T-cell (primary cell): ENCODE measurements around the gene SMO. TPM values are rescaled to one million over a fixed set of nuclear protein-coding genes. Genes with fewer than 3 reads are reported as not detected.
"Not testable (repeated sequence)": the region's sequence is repeated elsewhere in the genome, so short reads cannot be mapped to it uniquely, and the experiment has no call there.

ENCODE experiments used
- ATAC-seq, 4 experiments: fragments of 200-7000 bp in 3 of 4; fragments of 150-1000 bp in 1 of 4; cut with Tn5 transposase; replicated peaks in 1 of 4; 1 replicate in 3 of 4; 2 replicates in 1 of 4; pipeline ENCODE4 v1.10.0; 2021; ENCODE audit warnings: moderate library complexity in 3 of 4, mild to moderate bottlenecking in 2 of 4, moderate number of reproducible peaks in 1 of 4
- CTCF ChIA-PET, 2 donors: fragments of 300-600 bp; sonication (Branson Sonifier 250); formaldehyde crosslinking; loops; one replicate each; lab custom pipeline; 2022; ENCODE audit warnings: antibody characterized with exemption in 2 of 2; lab: Charles Lee
- POLR2A ChIA-PET, 2 donors: fragments of 300-600 bp; sonication (Branson Sonifier 250); formaldehyde crosslinking; loops; one replicate each; lab custom pipeline; 2022; ENCODE audit warnings: antibody characterized with exemption in 2 of 2; lab: Charles Lee
- DNase-seq, 35 experiments: peaks; one replicate each; pipeline versions ENCODE4 v3.0.0 to v3.0.0-alpha.2; 2013 to 2023
- H3K27ac ChIP-seq: one replicate; pipeline ENCODE4 v1.5.1; 2013; ENCODE audit warnings: low read length
- H3K27me3 ChIP-seq, 2 experiments: replicated peaks in 1 of 2; 1 replicate in 1 of 2; 2 replicates in 1 of 2; pipeline versions ENCODE4 v1.6.1 to v1.7.0; 2013; ENCODE audit warnings: low read length in 1 of 2, mixed read lengths in 1 of 2; ENCODE audit not compliant: control insufficient read depth in 2 of 2, insufficient read depth in 2 of 2; ENCODE audit errors: extremely low read depth in 1 of 2
- H3K36me3 ChIP-seq, 2 donors: 1 replicate in 1 of 2; 2 replicates in 1 of 2; pipeline versions ENCODE4 v1.6.1 to v1.7.0; 2013; ENCODE audit warnings: low read length in 1 of 2; ENCODE audit not compliant: control insufficient read depth in 2 of 2, insufficient read depth in 1 of 2; ENCODE audit errors: extremely low read depth in 1 of 2
- H3K4me1 ChIP-seq, 2 experiments: 1 replicate in 1 of 2; 2 replicates in 1 of 2; pipeline versions ENCODE4 v1.6.1 to v1.7.0; 2013; ENCODE audit warnings: low read length in 2 of 2, mixed read lengths in 1 of 2; ENCODE audit not compliant: insufficient read depth in 2 of 2, control insufficient read depth in 1 of 2; ENCODE audit errors: extremely low read depth in 1 of 2
- H3K4me3 ChIP-seq, 2 donors: 1 replicate in 1 of 2; 2 replicates in 1 of 2; pipeline versions ENCODE4 v1.5.1 to v1.7.0; 2013; ENCODE audit warnings: mild to moderate bottlenecking in 2 of 2, low read length in 1 of 2, moderate library complexity in 1 of 2; ENCODE audit not compliant: control insufficient read depth in 1 of 2; ENCODE audit errors: extremely low read depth in 1 of 2
- H3K9me3 ChIP-seq: 2 replicates; pipeline ENCODE4 v1.7.0; 2013
- H3K27ac Mint-ChIP-seq, 2 donors: one replicate each; pipeline ENCODE4 v1.8.0; 2020 to 2021; ENCODE audit warnings: mild to moderate bottlenecking in 2 of 2, mixed read lengths in 2 of 2
- H3K27me3 Mint-ChIP-seq, 2 donors: one replicate each; pipeline ENCODE4 v1.8.0; 2021 to 2022; ENCODE audit warnings: mixed read lengths in 2 of 2
- H3K36me3 Mint-ChIP-seq: one replicate; pipeline ENCODE4 v1.8.0; 2021; ENCODE audit warnings: mixed read lengths
- H3K4me1 Mint-ChIP-seq, 3 donors: one replicate each; pipeline ENCODE4 v1.8.0; 2020 to 2022; ENCODE audit warnings: mixed read lengths in 3 of 3, mild to moderate bottlenecking in 1 of 3
- H3K4me3 Mint-ChIP-seq, 3 donors: one replicate each; pipeline ENCODE4 v1.8.0; 2020 to 2022; ENCODE audit warnings: mild to moderate bottlenecking in 3 of 3, mixed read lengths in 3 of 3, moderate library complexity in 3 of 3
- H3K9me3 Mint-ChIP-seq, 3 donors: one replicate each; pipeline ENCODE4 v1.8.0; 2020 to 2022; ENCODE audit warnings: mixed read lengths in 3 of 3
- WGBS: methylation state at CpG from one replicate; pipeline ENCODE4 v1.1.5; 2013; ENCODE audit warnings: missing lambda C conversion rate; ENCODE audit not compliant: insufficient coverage; 5-methylcytosine and 5-hydroxymethylcytosine counted together
- total RNA-seq, 35 experiments: library from RNA in 6 of 35; stranded (reverse) in 6 of 35; fragments of 120-200 nt in 1 of 35; gene quantifications; one replicate each; pipeline versions ENCODE4 v1.2.1 to v1.2.4 and lab custom pipeline; 2013 to 2026

The SMO gene
- total RNA-seq, 5 donors from 2014 or later (not counting 1 experiment from before 2014, with no cell fraction given): 0.22 to 1.7 (median 0.35) TPM

GRCh38 chr7:129216101-129216715 lies 27.8 kb downstream of the SMO start:
- H3K27me3 Mint-ChIP-seq, H3K4me1 ChIP-seq, DNase-seq, H3K4me3 Mint-ChIP-seq, ATAC-seq, H3K36me3 Mint-ChIP-seq, H3K9me3 Mint-ChIP-seq, H3K27ac ChIP-seq, POLR2A ChIA-PET, H3K36me3 ChIP-seq, H3K9me3 ChIP-seq, H3K4me3 ChIP-seq, H3K27me3 ChIP-seq, H3K4me1 Mint-ChIP-seq: not testable (repeated sequence)
- 89% methylated on average over 28 of the region's 34 CpGs for WGBS
- CTCF ChIA-PET: interaction anchor here (0.8 kb wide), 2 partner anchors 56 to 82 kb away, joined by 3 read pairs; no protein-coding TSS in a partner anchor
- peak overlapping the region in 1 of 2 donors; percentile 28 for H3K27ac Mint-ChIP-seq

- CTCF ChIA-PET: interaction anchor here (0.7 to 4.3 kb wide), 7 partner anchors 9 to 258 kb away, joined by 3 to 67 read pairs (median 5); no protein-coding TSS in a partner anchor
- H3K4me3 ChIP-seq: not testable (repeated sequence)
Observed at GRCh38 chr7:129216821-129217416, 28.5 kb downstream of the SMO start.

GRCh38 chr7:129218514-129219062 lies 30.2 kb downstream of the SMO start:
- 14% methylated on average over 9 of the region's 9 CpGs for WGBS
- POLR2A ChIA-PET: no interaction called here
- Mint-ChIP-seq H3K9me3 (no peaks in the 10 kb centered on the region), H3K27me3 (peaks cover 0 to 2% of the 10 kb centered on the region in 2 donors), H3K4me3 (no peak overlapping the region), H3K27ac (no peak overlapping the region), H3K4me1 (peaks cover 14 to 18% (median 14%) of the 10 kb centered on the region in 3 donors), H3K36me3 (no peaks in the 10 kb centered on the region)
- ATAC-seq: peak; percentile 84 to 88 (median 85)
- Histone ChIP-seq H3K9me3 (no peaks in the 10 kb centered on the region), H3K4me1 (peaks cover 8 to 12% of the 10 kb centered on the region in 2 experiments), H3K27me3 (peaks cover 0 to 3% of the 10 kb centered on the region in 2 experiments), H3K4me3 (no peak overlapping the region), H3K27ac (no peak overlapping the region), H3K36me3 (no peaks in the 10 kb centered on the region)
- peak; percentile 33 to 89 (median 69) for DNase-seq
- CTCF ChIA-PET: interaction anchor here (0.6 to 4.3 kb wide), 27 partner anchors 10 to 1935 kb away, joined by 3 to 67 read pairs (median 4); no protein-coding TSS in a partner anchor

More at GRCh38 chr7:129216821-129217416, 28.5 kb downstream of the SMO start:
- H3K27me3 Mint-ChIP-seq, ATAC-seq, H3K9me3 ChIP-seq, H3K4me3 Mint-ChIP-seq, H3K4me1 Mint-ChIP-seq, H3K36me3 ChIP-seq, H3K27me3 ChIP-seq, H3K27ac ChIP-seq, POLR2A ChIA-PET, H3K9me3 Mint-ChIP-seq, DNase-seq, H3K36me3 Mint-ChIP-seq, H3K4me1 ChIP-seq: not testable (repeated sequence)
- H3K27ac Mint-ChIP-seq: peak overlapping the region in 1 of 2 donors; percentile 28
- 84% methylated on average over 2 of the region's 8 CpGs for WGBS

- CTCF ChIA-PET: interaction anchor here (0.6 to 4.3 kb wide), 21 partner anchors 10 to 1934 kb away, joined by 3 to 67 read pairs (median 5); no protein-coding TSS in a partner anchor
Observed at GRCh38 chr7:129219166-129219565, 30.7 kb downstream of the SMO start.

GRCh38 chr7:129222064-129222463 lies 33.6 kb downstream of the SMO start:
- CTCF ChIA-PET: interaction anchor here (0.6 to 1.3 kb wide), 5 partner anchors 50 to 359 kb away, joined by 3 to 8 read pairs (median 7); partner anchors contain the start of gene ATP6V1F (in 1 of the 2)
- ATAC-seq: no peak
- peaks cover 21 to 25% of the 10 kb centered on the region in 2 experiments for H3K4me1 ChIP-seq
- Mint-ChIP-seq H3K4me1 (peaks cover 33 to 41% (median 34%) of the 10 kb centered on the region in 3 donors), H3K9me3 (no peaks in the 10 kb centered on the region), H3K36me3 (no peaks in the 10 kb centered on the region), H3K27me3 (peaks cover 0 to 2% of the 10 kb centered on the region in 2 donors), H3K4me3 (peak overlapping the region; percentile 43 to 80 (median 54)), H3K27ac (peak overlapping the region; percentile 89 to 93)
- no peaks in the 10 kb centered on the region for H3K9me3 ChIP-seq
- WGBS: 24% methylated on average over 3 of the region's 4 CpGs
- POLR2A ChIA-PET: interaction anchor here in 1 of 2 donors (0.5 kb wide), 1 partner anchor 556 kb away, joined by 4 read pairs; no protein-coding TSS in a partner anchor
- H3K27ac ChIP-seq: peak overlapping the region; percentile 38
- peak in 3 of 35 experiments; percentile 7 to 31 (median 10) for DNase-seq
- peak overlapping the region in 1 of 2 donors; percentile 23 for H3K4me3 ChIP-seq
- H3K27me3 ChIP-seq: no peaks in the 10 kb centered on the region
- H3K36me3 ChIP-seq: no peaks in the 10 kb centered on the region

More at GRCh38 chr7:129219166-129219565, 30.7 kb downstream of the SMO start:
- H3K4me3 Mint-ChIP-seq, H3K27ac ChIP-seq, H3K27me3 ChIP-seq, H3K36me3 Mint-ChIP-seq, H3K9me3 ChIP-seq, DNase-seq, H3K36me3 ChIP-seq, H3K9me3 Mint-ChIP-seq, H3K27me3 Mint-ChIP-seq, H3K4me3 ChIP-seq, H3K27ac Mint-ChIP-seq, ATAC-seq: not testable (repeated sequence)
- peaks cover 16 to 22% (median 17%) of the 10 kb centered on the region in 3 donors for H3K4me1 Mint-ChIP-seq
- 100% methylated on average over 2 of the region's 4 CpGs for WGBS
- POLR2A ChIA-PET: interaction anchor here in 1 of 2 donors (0.7 kb wide), 1 partner anchor 251 kb away, joined by 11 read pairs; no protein-coding TSS in a partner anchor
- H3K4me1 ChIP-seq: peaks cover 12% of the 10 kb centered on the region in 2 experiments
